Mesothelial cell of epicardium (in vitro differentiated cells): ENCODE measurements around the gene TBC1D3E. TPM values are rescaled to one million over a fixed set of nuclear protein-coding genes. Genes with fewer than 3 reads are reported as not detected.
"Not testable (repeated sequence)": the region's sequence is repeated elsewhere in the genome, so short reads cannot be mapped to it uniquely, and the experiment has no call there.

Experiments
- DNase-seq, 2 experiments: peaks; one replicate each; pipeline ENCODE4 v3.0.0; 2021; ENCODE audit warnings: low spot score in 2 of 2; ENCODE audit not compliant: unreplicated experiment in 2 of 2
- H3K27ac Mint-ChIP-seq: 2 replicates; pipeline ENCODE4 v1.8.0; 2021; ENCODE audit warnings: mixed read lengths
- H3K27me3 Mint-ChIP-seq: 2 replicates; pipeline ENCODE4 v1.8.0; 2021; ENCODE audit warnings: low read depth, mixed read lengths
- H3K36me3 Mint-ChIP-seq: 2 replicates; pipeline ENCODE4 v1.8.0; 2021; ENCODE audit warnings: mixed read lengths
- H3K4me1 Mint-ChIP-seq: 2 replicates; pipeline ENCODE4 v1.8.0; 2021; ENCODE audit warnings: mixed read lengths
- H3K4me3 Mint-ChIP-seq: 2 replicates; pipeline ENCODE4 v1.8.0; 2021; ENCODE audit warnings: mild to moderate bottlenecking, moderate library complexity, mixed read lengths
- H3K9me3 Mint-ChIP-seq: 2 replicates; pipeline ENCODE4 v1.8.0; 2021; ENCODE audit warnings: mixed read lengths
- total RNA-seq: library from RNA; stranded (reverse); gene quantifications from 3 replicates; pipeline ENCODE4 v1.2.1, GENCODE V29; 2021

The TBC1D3E gene
- not detected in 3 replicates for total RNA-seq

DNA sequence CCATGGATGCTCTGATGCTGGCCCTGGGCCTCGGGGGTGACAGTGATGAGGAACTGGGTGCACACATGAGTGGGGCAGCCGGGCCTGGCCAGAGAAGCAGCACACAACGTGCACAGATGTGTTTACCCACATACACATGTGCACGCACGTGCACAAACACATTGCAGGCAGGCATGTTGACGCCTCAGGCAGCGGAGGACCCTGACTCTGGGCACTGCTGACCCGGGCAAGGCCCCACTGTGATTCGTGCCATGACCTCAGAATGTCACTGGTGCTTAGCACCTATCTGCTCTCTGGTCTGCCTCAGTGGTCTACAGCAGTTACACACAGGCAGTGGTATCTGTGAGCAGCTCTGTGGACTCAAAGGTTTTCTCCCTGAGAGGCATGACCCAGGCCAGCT lies at the start of gene TBC1D3E:
Gene TBC1D3E (plus strand): TSS at position 301 of the 400 bp plus-strand sequence. CDS start 1,545 bp downstream, outside the sequence.
- H3K9me3 Mint-ChIP-seq, H3K4me3 Mint-ChIP-seq, H3K27me3 Mint-ChIP-seq, H3K36me3 Mint-ChIP-seq, H3K27ac Mint-ChIP-seq, H3K4me1 Mint-ChIP-seq, DNase-seq: not testable (repeated sequence)

DNA sequence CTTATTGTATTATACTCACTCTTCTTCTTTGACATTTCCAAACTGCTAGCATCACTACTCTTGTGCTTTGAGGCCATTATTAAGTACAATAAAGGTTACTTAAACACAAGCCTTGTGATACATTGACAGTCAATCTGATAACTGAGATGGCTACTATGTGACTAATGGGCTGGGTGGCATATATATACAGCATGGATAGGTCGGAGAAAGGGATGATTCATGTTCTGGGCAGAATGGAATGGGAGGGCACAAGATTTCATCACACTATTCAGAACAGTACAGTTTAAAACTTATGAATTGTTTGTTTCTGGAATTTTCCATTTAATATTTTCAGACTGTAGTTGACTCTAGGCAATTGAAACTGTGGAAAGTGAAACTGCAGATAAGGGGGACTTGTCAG lies 40.4 kb upstream of the TBC1D3E start:
- not testable (repeated sequence) for H3K4me1 Mint-ChIP-seq, H3K27ac Mint-ChIP-seq, H3K27me3 Mint-ChIP-seq, DNase-seq, H3K4me3 Mint-ChIP-seq, H3K9me3 Mint-ChIP-seq, H3K36me3 Mint-ChIP-seq

DNA sequence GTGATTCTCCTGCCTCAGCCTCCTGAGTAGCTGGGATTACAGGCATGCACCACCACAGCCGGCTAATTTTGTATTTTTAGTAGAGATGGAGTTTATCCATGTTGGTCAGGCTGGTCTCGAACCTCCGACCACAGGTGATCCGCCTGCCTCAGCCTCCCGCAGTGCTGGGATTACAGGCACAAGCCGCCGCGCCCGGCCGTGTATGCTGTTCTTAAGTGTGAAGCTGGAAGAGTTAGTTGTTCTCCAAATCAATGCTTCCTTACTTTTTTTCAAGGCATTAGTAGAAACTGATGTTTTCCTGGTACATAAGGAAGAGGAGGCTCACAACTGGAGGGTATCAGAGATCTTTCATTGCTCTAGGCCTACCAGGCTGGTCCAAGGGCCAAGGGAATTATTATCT lies 39.6 kb upstream of the TBC1D3E start:
- not testable (repeated sequence) for H3K27ac Mint-ChIP-seq, H3K36me3 Mint-ChIP-seq, H3K4me3 Mint-ChIP-seq, H3K27me3 Mint-ChIP-seq, H3K4me1 Mint-ChIP-seq, H3K9me3 Mint-ChIP-seq
- DNase-seq: peak in 1 of 2 experiments; percentile 1

GRCh38 chr17:38094059-38094694 lies 33.6 kb upstream of the TBC1D3E start:
- not testable (repeated sequence) for H3K4me1 Mint-ChIP-seq, H3K27ac Mint-ChIP-seq

DNA sequence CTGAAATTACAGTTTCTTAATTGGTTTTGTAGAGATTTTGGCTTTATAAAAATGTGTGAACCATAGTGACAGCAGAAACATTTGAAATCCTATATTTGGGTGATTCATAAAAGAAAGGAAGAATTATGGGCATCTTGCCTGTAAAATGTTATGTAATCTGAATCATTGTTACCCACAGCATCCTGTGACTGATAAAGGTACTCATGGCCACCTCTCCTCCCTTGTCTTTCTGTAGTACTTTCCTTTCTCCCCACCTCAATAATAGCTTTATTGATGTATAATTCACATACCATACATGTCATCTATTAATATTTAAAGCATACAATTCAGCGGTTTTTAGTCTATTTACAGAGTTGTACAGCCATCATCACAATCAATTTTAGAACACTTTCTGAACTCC lies 28.5 kb upstream of the TBC1D3E start:
- H3K27me3 Mint-ChIP-seq, H3K9me3 Mint-ChIP-seq, H3K4me3 Mint-ChIP-seq, H3K4me1 Mint-ChIP-seq, H3K36me3 Mint-ChIP-seq, H3K27ac Mint-ChIP-seq, DNase-seq: not testable (repeated sequence)

More at GRCh38 chr17:38094059-38094694, 33.6 kb upstream of the TBC1D3E start:
- not testable (repeated sequence) for H3K36me3 Mint-ChIP-seq, DNase-seq, H3K4me3 Mint-ChIP-seq, H3K9me3 Mint-ChIP-seq, H3K27me3 Mint-ChIP-seq

- H3K4me1 Mint-ChIP-seq, H3K27me3 Mint-ChIP-seq, DNase-seq, H3K27ac Mint-ChIP-seq, H3K9me3 Mint-ChIP-seq, H3K4me3 Mint-ChIP-seq, H3K36me3 Mint-ChIP-seq: not testable (repeated sequence)
These were observed 7.9 kb upstream of the TBC1D3E start for GRCh38 chr17:38119829-38120228.

GRCh38 chr17:38134860-38135259 lies 7.1 kb downstream of the TBC1D3E start:
- H3K4me1 Mint-ChIP-seq, H3K4me3 Mint-ChIP-seq, H3K9me3 Mint-ChIP-seq, H3K27ac Mint-ChIP-seq, H3K27me3 Mint-ChIP-seq, H3K36me3 Mint-ChIP-seq: not testable (repeated sequence)
- peak in 1 of 2 experiments; percentile 17 for DNase-seq

Other genes starting within 250 kb of the TBC1D3E start
- gene TBC1D3K, start 203.5 kb upstream of the TBC1D3E start, total RNA-seq: not detected in 3 replicates
- 55.1 to 59.1 TPM (median 55.9 TPM) in 3 replicates for gene TBC1D3L, start 138.9 kb upstream of the TBC1D3E start, total RNA-seq
- 0.72 to 1.3 TPM (median 1.0 TPM) in 3 replicates for gene TBC1D3D, start 124.0 kb upstream of the TBC1D3E start, total RNA-seq
- 0.18 TPM in 1 of 3 replicates, not detected in the others for gene TBC1D3C, start 59.3 kb upstream of the TBC1D3E start, total RNA-seq
- gene TBC1D3, start 64.6 kb downstream of the TBC1D3E start, total RNA-seq: not detected in 3 replicates
- gene MRPL45, start 169.2 kb downstream of the TBC1D3E start, total RNA-seq: 39.9 to 42.9 TPM (median 41.9 TPM) in 3 replicates
- gene GPR179, start 216.0 kb downstream of the TBC1D3E start, total RNA-seq: 0.22 to 0.77 TPM (median 0.25 TPM) in 3 replicates
- gene SOCS7, start 223.9 kb downstream of the TBC1D3E start, total RNA-seq: 31.6 to 33.6 TPM (median 32.9 TPM) in 3 replicates